ACC112 (cell line): ENCODE results near the gene GDPD3.

Experiments
- H2AFZ ChIP-seq: fragments of 200-600 bp; sonication (generic); one replicate; pipeline ENCODE4 v1.6.0; 2017; ENCODE audit warnings: antibody characterized with exemption, low read length; ENCODE audit not compliant: unreplicated experiment
- H3K27ac ChIP-seq: fragments of 200-600 bp; sonication (generic); 2 replicates; pipeline ENCODE4 v1.5.1; 2014; ENCODE audit warnings: low read depth, mild to moderate bottlenecking, antibody characterized with exemption, low read length, moderate library complexity
- H3K27me3 ChIP-seq: fragments of 200-600 bp; sonication (generic); 2 replicates; pipeline ENCODE4 v1.6.1; 2014; ENCODE audit warnings: mild to moderate bottlenecking, antibody characterized with exemption, low read length, moderate library complexity, mixed read lengths; ENCODE audit not compliant: insufficient read depth
- H3K36me3 ChIP-seq: fragments of 200-600 bp; sonication (generic); 2 replicates; pipeline ENCODE4 v1.6.1; 2016; ENCODE audit warnings: mild to moderate bottlenecking, antibody characterized with exemption, low read length, moderate library complexity, mixed read lengths; ENCODE audit not compliant: insufficient read depth
- H3K4me1 ChIP-seq: fragments of 200-600 bp; sonication (generic); one replicate; pipeline ENCODE4 v1.6.1; 2016; ENCODE audit warnings: low read length, mixed read lengths; ENCODE audit not compliant: insufficient read depth, unreplicated experiment, control insufficient read depth
- H3K4me3 ChIP-seq: fragments of 200-600 bp; sonication (generic); 2 replicates; pipeline ENCODE4 v1.5.1; 2014; ENCODE audit warnings: mild to moderate bottlenecking, low read depth, low read length
- H3K79me2 ChIP-seq: fragments of 200-600 bp; sonication (generic); one replicate; pipeline ENCODE4 v1.6.0; 2016; ENCODE audit warnings: low read length; ENCODE audit not compliant: control insufficient read depth, unreplicated experiment, insufficient read depth

The GDPD3 gene, protein sequence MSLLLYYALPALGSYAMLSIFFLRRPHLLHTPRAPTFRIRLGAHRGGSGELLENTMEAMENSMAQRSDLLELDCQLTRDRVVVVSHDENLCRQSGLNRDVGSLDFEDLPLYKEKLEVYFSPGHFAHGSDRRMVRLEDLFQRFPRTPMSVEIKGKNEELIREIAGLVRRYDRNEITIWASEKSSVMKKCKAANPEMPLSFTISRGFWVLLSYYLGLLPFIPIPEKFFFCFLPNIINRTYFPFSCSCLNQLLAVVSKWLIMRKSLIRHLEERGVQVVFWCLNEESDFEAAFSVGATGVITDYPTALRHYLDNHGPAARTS

DNA sequence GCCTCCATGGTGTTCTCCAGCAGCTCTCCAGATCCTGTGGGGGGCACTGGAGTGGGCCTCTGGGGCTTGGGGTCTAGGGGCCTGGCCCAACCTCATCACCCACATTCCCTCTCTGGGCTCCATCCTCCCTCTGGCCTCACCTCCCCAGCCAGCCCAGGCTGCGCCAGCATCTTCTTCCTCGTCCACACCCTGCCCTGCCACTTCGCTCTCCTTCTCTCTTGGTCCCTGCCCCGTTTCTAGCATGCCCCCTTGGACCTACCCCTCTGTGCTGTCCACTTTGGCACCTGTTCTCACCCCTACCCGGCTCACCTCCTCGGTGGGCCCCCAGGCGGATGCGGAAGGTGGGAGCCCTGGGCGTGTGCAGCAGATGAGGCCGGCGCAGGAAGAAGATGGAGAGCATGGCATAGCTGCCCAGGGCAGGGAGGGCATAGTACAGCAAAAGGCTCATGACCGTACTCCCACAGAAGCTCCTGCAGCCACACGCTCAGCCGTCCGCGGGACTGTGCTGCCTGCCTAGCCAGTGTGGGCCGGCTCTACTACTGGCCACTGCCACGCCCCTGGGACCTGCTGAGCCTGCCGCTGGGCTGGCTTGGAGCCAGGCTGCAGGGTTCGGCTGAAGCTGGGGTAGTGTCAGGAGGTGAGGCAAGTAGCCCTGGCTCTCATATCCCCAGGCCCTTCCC is at the start of gene GDPD3:
GDPD3 (minus strand) TSS at position 507 of the 680 bp plus-strand sequence; CDS start at position 448, 59 bp downstream.
- peaks cover 16% of the 10 kb centered on the region; the same call in 1 of the 2 replicates for H3K36me3 ChIP-seq
- no peak within 1 kb of the TSS for H3K4me3 ChIP-seq
- no peaks in the 10 kb centered on the region for H3K79me2 ChIP-seq
- peaks cover 16% of the 10 kb centered on the region for H3K4me1 ChIP-seq
- H3K27ac ChIP-seq = peak within 1 kb of the TSS; percentile 52
- H2AFZ ChIP-seq = no peak within 1 kb of the TSS
- H3K27me3 ChIP-seq = no peaks in the 10 kb centered on the region

DNA sequence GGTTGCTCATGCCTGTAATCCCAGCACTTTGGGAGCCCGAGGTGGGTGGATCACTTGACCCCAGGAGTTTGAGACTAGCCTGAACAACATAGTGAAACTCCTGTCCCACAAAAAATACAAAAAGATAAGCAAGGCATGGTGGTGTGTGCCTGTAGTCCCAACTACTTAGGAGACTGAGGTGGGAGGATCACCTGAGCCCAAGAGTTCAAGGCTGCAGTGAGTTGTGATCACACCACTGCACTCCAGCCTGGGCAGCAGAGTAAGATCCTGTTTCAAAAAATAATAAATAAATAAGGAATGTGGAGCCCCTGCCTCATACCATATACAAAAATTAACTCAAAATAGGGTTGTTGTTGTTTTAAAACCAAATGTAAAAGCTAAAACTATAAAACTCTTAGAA is 43.9 kb upstream of the GDPD3 start:
- H3K4me1 ChIP-seq = no peaks in the 10 kb centered on the region
- H2AFZ ChIP-seq = no peak overlapping the region

DNA sequence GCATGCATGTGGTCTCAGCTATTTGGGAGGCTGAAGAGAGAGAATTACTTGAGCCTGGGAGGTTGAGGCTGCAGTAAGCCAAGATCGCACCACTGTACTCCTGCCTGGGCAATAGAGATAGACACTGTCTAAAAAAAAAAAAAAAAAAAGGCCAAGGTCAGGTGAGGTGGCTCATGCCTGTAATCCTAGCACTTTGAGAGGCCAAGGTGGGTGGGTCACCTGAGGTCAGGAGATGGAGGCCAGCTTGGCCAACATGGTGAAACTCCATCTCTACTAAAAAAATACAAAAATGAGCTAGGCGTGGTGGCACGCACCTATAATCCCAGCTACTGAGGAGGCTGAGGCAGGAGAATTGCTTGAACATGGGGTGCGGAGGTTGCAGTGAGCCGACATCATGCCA is 41.9 kb upstream of the GDPD3 start:
- H3K27ac ChIP-seq = no peak overlapping the region
- no peak overlapping the region for H2AFZ ChIP-seq
- no peaks in the 10 kb centered on the region for H3K79me2 ChIP-seq
- H3K4me1 ChIP-seq = no peaks in the 10 kb centered on the region
- no peaks in the 10 kb centered on the region for H3K27me3 ChIP-seq
- no peak overlapping the region for H3K4me3 ChIP-seq
- H3K36me3 ChIP-seq = no peaks in the 10 kb centered on the region

More for the DNA sequence above, 43.9 kb upstream of the GDPD3 start:
- Histone ChIP-seq H3K79me2 (no peaks in the 10 kb centered on the region), H3K27ac (no peak overlapping the region), H3K36me3 (no peaks in the 10 kb centered on the region), H3K27me3 (no peaks in the 10 kb centered on the region), H3K4me3 (no peak overlapping the region)

DNA sequence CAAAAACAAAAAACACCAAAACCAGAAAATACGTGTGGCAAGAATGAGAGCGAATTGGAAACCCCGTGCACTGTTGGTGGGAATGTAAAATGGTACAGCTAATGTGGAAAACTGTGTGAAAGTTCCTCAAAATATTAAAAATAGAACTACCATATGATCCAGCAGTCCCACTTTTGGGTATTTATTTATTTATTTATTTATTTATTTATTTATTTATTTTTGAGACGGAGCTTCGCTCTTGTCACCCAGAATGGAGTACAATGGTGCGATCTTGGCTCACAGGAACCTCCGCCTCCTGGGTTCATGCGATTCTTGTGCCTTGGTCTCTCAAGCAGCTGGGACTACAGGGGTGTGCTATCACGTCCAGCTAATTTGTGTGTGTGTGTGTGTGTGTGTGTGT is 39.2 kb upstream of the GDPD3 start:
- no peak overlapping the region for H3K27ac ChIP-seq
- H3K79me2 ChIP-seq = no peaks in the 10 kb centered on the region
- no peaks in the 10 kb centered on the region for H3K36me3 ChIP-seq
- H3K4me3 ChIP-seq = no peak overlapping the region
- no peak overlapping the region for H2AFZ ChIP-seq
- H3K27me3 ChIP-seq = no peaks in the 10 kb centered on the region
- no peaks in the 10 kb centered on the region for H3K4me1 ChIP-seq

DNA sequence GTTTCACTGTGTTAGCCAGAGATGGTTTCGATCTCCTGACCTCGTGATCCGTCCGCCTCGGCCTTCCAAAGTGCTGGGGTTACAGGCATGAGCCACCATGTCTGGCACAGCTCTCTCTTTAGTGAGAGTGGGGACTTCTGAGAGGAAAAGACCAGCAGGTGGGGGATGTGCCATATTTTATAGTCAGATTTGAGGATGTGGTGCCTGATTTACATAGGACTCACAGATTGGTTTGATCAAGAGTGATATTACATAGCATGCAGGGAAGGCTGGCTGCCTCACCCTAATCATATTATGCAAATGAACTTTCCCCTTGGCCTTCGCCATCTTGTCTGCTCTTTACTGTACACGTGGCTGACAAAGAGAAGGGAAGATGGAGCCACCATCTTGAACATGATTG is 37.8 kb upstream of the GDPD3 start:
- Histone ChIP-seq H3K27ac (no peak overlapping the region), H2AFZ (no peak overlapping the region), H3K4me3 (no peak overlapping the region), H3K4me1 (no peaks in the 10 kb centered on the region), H3K27me3 (no peaks in the 10 kb centered on the region), H3K79me2 (no peaks in the 10 kb centered on the region), H3K36me3 (no peaks in the 10 kb centered on the region)

DNA sequence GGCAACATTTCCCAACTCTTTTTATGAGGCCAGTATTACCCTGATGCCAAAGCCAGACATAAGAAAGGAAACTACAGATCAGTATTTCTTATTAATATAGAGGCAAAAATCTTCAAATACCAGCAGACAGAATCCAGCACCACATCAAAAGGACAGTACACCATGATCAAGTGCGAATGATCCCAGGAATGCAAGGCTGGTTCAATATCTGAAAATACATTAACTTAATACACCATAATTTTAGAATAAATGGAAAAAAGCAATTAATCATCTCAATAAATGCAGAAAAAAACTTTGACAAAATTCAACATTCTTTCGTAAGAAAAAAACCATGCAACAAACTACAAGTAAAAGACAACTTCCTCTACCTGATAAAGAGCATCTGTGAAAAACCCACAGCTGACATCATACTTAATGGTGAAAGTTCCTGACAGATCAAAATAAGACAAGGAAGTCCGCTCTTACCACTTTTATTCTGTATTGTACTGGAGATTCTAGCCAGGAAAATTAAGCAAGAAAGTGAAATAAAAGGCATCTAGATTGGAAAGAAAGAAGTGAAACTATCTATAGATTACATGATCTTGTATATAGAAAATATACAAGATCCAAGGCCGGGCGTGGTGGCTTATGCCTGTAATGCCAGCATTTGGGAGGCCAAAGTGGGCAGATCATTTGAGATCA is 36.1 kb upstream of the GDPD3 start:
- Histone ChIP-seq H3K4me3 (no peak overlapping the region), H3K4me1 (no peaks in the 10 kb centered on the region), H2AFZ (no peak overlapping the region)

DNA sequence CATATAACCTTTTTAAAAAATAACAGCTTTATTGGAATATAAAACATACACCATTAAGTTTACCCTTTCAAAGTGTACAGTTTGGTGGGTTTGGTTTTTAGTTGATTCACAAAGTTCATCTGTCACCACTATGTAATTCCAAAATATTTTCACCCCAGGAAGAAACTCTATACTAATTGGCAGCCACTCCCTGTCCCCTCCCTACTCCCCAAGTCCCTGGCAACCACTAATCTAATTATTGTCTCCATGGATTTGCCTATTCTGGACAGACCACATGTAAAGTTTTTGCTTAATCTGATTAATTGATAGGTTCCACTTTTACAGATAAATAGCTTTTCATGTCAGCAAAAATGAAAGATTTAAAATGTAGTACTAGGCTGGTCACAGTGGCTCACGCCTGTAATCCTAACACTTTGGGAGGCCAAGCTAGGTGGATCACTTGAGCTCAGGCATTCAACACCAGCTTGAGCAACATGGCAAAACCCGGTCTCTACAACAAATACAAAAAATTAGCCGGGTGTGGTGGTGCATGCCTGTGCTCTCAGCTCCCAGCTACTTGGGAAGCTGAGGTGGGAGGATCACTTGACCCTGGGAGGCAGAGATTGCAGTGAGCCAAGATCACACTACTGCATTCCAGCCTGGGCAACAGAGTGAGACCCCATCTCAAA is 34.6 kb upstream of the GDPD3 start:
- H3K4me1 ChIP-seq = no peaks in the 10 kb centered on the region
- no peak overlapping the region for H3K4me3 ChIP-seq
- H3K79me2 ChIP-seq = no peaks in the 10 kb centered on the region
- no peak overlapping the region for H3K27ac ChIP-seq
- H3K27me3 ChIP-seq = no peaks in the 10 kb centered on the region
- H3K36me3 ChIP-seq = no peaks in the 10 kb centered on the region
- no peak overlapping the region for H2AFZ ChIP-seq

More for the DNA sequence above, 36.1 kb upstream of the GDPD3 start:
- H3K79me2 ChIP-seq = no peaks in the 10 kb centered on the region
- H3K27ac ChIP-seq = no peak overlapping the region
- H3K36me3 ChIP-seq = no peaks in the 10 kb centered on the region
- H3K27me3 ChIP-seq = no peaks in the 10 kb centered on the region

DNA sequence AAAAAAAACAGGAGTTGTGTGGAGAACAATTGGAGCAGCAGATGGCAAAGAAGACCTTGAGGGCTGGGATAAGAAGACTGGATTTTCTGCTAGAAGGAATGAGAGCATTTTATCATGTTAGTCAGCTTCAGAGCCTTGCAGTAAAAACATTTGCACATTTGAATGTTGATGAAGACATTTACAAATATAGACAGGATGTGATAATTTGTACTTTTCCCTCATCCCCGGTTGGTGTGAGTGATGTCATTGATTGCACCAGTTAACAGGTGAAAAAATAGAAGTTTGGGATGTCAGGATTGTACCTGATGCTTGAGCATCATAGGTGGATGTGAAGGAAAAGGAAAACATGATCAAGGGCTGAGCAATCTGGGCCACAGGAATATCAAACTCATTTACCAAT is 32.3 kb upstream of the GDPD3 start:
- Histone ChIP-seq H2AFZ (no peak overlapping the region), H3K4me1 (no peaks in the 10 kb centered on the region), H3K79me2 (no peaks in the 10 kb centered on the region), H3K27ac (no peak overlapping the region), H3K36me3 (no peaks in the 10 kb centered on the region), H3K27me3 (no peaks in the 10 kb centered on the region), H3K4me3 (no peak overlapping the region)

DNA sequence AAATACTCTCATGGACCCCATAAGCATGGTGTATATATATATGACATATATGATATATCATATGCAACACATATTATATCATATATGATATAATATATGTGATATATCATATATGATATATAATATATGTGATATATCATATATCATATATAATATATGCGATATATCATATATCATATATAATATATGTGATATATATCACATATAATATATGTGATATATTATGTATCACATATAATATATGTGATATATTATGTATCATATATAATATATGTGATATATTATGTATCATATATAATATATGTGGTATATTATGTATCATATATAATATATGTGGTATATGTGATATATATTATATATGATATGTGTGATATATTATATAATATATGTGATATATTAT is 31.6 kb upstream of the GDPD3 start:
- Histone ChIP-seq H3K4me3 (no peak overlapping the region), H3K27ac (no peak overlapping the region), H3K79me2 (no peaks in the 10 kb centered on the region)

DNA sequence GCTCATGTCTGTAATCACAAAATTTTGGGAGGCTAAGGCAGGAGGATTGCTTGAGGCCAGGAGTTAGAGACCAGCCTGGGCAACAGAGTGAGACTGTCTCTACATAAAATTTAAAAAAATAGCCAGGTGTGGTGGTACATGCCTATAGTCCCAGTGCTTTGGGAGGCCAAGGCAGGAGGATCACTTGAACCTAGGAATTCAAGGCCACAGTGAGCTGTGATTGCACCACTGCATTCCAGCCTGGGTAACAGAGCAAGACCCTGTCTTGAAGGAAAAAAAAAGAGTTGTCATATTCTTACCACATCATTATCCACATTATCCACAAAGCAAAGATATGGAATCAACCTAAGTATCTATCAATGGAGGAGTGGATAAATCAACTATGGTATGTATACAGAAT is 30.7 kb upstream of the GDPD3 start:
- no peak overlapping the region for H3K4me3 ChIP-seq
- H3K36me3 ChIP-seq = no peaks in the 10 kb centered on the region
- H3K27me3 ChIP-seq = no peaks in the 10 kb centered on the region
- no peak overlapping the region for H3K27ac ChIP-seq
- no peak overlapping the region for H2AFZ ChIP-seq
- H3K79me2 ChIP-seq = no peaks in the 10 kb centered on the region
- H3K4me1 ChIP-seq = no peaks in the 10 kb centered on the region

More for the DNA sequence above, 31.6 kb upstream of the GDPD3 start:
- Histone ChIP-seq H3K27me3 (no peaks in the 10 kb centered on the region), H3K4me1 (no peaks in the 10 kb centered on the region), H3K36me3 (no peaks in the 10 kb centered on the region), H2AFZ (no peak overlapping the region)
